HG02763 (cell line): ENCODE results near the gene FANCD2.
"Not testable (repeated sequence)": the region's sequence is repeated elsewhere in the genome, so short reads cannot be mapped to it uniquely, and the experiment has no call there.

Experiments
- ATAC-seq: cut with Tn5 transposase; IDR thresholded peaks from one replicate; pipeline ENCODE4 v1.9.1; 2021; ENCODE audit warnings: mild to moderate bottlenecking, moderate library complexity; ENCODE audit not compliant: unreplicated experiment

The FANCD2 gene

DNA sequence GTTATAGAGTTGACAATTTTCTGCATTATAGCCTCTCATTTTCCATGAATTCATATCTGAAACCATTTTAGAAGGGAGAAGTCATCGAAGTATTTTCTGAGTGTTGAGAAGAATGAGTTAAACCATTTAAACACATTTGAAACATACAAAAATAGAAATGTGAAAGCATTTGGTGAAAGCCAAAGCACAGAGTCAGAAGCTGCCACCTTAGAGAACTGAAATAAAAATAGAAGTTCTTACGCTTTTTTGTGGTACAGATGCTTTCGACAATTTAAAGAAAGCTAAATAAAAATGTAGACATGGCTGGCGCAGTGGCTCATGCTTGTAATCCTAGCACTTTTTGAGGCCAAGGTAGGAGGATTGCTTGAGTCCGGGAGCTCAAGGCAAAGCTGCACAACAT is 72.8 kb downstream of the FANCD2 start:
- no peak for ATAC-seq

DNA sequence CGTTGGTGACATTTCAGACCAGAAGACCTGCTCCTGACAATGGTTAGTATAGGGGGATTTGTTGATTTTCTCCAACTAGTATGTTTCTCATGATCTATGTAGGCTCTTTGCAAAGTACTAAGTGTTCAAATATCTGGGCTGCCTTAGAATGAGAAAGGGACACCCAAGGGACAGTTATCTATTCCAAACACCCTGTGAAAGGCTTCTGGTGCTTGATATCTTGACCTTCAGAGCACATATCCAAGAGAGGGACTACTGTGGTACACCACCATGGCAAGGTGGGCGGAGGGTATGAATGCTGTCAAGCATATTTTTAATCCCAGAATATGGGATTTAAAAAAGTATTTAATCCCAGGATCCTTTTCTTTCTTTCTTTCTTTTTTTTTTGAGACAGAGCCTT is 80.7 kb downstream of the FANCD2 start:
- ATAC-seq = no peak

DNA sequence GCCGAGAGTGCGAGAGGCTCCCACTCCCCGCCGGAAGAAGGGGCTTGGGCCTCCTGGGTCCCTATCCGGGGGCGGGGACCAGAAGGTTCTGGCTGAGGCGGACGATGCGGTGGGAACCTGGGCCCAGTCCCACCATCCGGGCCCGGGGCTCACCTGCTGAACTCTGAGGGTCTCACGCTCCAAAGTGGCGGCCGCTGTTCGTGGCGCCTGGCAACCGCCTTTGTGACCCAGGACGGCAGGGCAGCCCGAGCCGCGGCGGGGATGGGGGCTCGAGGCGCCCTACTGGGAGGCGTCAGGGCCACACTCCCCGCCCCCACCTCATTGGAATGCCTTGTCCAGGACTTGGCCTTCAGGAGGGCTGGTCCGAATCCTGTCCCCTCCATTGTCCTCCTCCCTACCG is 81.9 kb downstream of the FANCD2 start, which contains the start of gene FANCD2OS:
TSS of gene FANCD2OS (minus strand) at position 165 of the 400 bp plus-strand sequence. CDS start 3,481 bp downstream, outside the sequence.
- ATAC-seq = no peak

DNA sequence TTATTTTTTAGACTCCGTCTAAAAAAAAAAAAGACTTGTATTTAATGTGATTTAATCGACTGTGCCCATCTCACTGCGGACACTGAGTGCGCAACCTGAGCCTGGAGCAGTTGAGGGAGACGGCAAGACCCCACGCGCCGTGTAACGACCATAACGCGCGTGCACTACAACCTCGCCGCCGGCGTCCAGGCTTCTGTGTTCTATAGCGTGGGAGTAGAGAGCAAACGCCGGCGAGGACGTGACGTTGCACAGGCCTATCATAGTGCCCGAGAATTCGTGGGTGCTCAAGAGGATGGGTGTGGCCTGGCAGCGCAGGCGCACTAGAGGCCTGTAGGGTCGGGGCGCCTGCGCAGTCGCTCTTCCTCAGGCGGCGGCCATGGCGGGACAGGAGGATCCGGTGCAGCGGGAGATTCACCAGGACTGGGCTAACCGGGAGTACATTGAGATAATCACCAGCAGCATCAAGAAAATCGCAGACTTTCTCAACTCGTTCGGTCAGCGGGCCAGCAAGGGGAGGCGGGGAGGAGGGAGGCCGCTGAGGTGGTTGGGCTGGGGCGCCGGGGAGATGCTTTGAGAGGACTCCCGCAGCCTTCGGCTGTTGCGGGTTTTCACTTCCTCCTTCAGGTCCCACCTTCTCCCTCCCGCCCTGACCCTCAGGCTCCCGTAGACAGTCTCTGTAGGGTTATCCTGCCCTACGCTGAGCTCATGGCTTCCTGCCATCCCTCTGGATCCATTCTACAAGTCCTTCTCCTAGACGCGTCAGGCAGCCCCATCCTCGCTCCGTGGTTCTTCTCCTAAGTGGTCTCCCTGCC is 89.3 kb downstream of the FANCD2 start, which contains the start of gene BRK1:
TSS of gene BRK1 (plus strand) at position 350 of the 812 bp plus-strand sequence. CDS start at position 377, 27 bp downstream.
- ATAC-seq = peak; percentile 96

DNA sequence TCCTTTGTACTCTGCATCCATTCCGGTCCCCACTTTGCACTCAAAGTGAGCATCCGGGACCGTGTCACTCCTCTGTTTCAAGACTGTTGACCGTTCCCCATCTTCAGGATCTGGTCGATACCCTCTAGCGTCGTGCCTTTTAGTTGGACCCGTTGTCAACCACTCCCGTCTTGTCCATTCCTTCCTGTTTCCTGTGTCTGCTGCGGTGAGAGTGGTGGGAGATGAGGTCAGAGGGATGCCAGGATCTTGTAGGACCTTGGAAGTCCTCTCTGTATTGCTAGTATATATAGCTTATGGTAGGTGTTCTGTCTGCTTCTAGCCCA is 89.9 kb downstream of the FANCD2 start:
- peak; percentile 7 for ATAC-seq

DNA sequence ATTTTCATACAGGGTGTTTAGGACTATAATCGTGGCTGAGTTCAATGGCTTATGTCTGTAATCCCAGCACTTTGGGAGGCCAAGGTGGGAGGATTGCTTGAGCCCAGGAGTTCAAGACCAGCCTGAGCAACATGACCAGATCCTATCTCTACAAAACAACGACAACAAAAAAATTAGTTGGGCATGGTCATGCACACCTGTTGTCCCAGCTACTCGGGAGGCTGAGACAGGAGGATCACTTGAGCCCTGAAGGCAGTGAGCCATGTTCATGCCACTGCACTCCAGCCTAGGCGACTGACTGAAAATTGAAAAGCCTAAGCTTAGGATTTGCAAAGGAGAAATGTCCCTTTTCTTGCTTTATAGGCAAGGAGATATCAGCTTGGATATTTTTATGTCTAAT is 90.7 kb downstream of the FANCD2 start:
- no peak for ATAC-seq

DNA sequence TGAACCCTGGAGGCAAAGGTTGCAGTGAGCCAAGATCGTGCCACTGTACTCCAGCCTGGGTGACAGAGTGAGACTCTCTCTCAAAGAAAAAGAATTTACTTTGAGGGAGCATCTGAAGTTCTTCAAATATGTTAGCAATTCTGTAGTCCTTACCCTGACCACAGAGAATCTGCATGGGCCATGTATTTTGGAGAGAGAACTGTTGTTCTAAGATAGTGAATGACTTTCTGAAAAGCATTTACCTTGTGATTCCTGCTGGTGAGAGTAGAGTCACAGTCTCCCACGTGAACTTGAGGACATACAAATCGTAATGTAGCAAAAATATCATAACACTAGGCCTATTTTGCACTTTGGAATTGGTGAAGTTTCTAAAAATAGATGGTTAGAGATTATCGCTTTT is 93.1 kb downstream of the FANCD2 start:
- no peak for ATAC-seq

DNA sequence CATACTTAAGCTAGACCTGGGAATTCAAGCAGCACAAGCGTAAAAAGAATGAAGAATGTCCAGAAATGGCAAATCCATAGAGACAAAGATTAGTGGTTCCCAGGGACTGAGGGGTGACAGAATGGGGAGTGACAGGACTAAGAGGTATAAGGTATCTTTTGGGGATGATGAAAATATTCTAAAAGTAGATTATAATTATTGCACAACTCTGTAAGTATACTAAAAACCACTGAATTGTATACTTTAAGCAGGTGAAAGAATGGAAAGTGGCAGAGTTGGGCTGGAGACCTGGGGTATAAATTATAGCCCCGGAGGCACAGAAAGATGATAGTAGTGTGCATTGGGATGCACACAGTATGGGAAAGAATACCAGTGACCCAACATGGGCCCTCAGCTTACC is 94.8 kb downstream of the FANCD2 start:
- ATAC-seq = no peak

DNA sequence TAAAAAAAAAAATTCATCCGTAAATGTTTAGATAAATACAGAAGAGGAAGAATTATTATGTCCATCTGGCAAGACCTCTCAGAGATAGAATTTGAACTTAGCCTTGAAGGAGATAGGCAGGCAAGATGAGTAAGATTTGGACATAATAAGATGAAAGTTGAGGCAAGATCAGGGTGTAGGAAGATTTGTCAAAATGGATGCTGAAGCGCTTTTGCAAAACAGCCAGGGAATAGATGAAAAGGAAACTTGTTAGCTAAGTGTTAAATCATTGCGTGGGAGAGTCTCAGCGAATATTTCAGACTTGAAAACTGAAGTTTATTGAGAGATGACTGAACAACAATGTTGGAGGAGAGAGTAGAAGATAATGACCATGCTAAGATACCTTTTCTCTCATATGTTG is 96.5 kb downstream of the FANCD2 start:
- ATAC-seq = no peak

DNA sequence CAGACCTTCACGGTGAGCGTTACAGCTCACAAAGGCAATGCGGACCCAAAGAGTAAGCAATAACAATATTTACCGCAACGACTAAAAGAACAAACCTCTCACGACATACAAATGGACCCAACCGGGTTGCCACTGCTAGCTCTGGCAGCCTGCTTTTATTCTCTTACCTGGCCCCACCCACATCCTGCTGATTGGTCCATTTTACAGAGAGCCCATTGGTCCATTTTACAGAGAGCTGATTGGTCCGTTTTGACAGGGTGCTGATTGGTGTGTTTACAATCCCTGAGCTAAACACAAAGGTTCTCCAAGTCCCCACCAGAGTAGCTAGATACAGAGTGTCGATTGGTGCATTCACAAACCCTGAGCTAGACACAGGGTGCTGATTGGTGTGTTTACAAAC is 109.6 kb downstream of the FANCD2 start:
- ATAC-seq = not testable (repeated sequence)

DNA sequence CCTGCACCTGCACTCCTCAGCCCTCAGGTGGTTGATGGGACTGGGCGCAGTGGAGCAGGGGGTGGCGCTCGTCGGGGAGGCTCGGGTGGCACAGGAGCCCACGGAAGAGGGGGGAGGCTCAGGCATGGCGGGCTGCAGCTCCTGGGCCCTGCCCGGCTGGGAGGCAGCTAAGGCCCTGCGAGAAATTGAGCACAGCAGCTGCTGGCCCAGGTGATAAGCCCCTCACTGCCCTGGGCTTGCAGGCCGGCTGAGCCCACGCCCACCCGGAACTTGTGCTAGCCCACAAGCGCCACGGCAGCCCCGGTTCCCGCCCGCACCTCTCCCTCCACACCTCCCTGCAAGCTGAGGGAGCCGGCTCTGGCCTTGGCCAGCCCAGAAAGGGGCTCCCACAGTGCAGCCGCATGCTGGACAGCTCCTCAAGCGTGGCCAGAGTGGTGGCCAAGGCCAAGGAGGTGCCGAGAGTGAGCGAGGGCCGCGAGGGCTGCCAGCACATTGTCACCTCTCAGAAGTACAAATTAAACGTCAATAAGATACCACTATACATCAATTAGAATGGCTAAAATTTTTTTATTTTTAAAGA is 110.3 kb downstream of the FANCD2 start:
- ATAC-seq = no peak

DNA sequence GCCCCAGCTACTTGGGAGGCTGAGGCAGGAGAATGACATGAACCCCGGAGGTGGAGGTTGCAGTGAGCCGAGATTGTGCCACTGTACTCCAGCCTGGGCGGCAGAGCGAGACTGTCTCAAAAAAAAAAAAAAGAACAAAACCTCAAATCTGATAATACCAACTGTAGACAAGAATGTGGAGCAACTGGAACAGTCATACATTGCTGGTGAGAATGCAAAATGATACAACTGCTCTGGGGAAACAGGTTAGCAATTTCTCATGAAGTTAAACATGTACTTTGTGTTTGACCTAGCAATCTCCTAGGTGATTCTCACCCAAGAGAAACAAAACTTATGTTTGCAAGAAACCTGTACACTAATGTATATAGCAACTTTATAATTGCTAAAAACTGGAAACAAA is 110.9 kb downstream of the FANCD2 start:
- ATAC-seq = no peak

DNA sequence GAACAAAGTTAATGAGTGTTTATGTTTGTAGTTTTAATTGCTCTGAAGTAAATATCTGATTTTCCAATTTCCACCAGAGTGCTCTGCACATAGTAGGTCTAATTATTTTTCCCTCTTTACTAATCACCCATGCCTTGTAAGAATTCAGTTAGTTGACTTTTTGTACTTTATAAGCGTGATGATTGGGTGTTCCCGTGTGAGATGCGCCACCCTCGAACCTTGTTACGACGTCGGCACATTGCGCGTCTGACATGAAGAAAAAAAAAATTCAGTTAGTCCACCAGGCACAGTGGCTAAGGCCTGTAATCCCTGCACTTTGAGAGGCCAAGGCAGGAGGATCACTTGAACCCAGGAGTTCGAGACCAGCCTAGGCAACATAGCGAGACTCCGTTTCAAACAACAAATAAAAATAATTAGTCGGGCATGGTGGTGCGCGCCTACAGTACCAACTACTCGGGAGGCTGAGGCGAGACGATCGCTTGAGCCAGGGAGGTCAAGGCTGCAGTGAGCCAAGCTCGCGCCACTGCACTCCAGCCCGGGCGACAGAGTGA is 114.8 kb downstream of the FANCD2 start:
- no peak for ATAC-seq

DNA sequence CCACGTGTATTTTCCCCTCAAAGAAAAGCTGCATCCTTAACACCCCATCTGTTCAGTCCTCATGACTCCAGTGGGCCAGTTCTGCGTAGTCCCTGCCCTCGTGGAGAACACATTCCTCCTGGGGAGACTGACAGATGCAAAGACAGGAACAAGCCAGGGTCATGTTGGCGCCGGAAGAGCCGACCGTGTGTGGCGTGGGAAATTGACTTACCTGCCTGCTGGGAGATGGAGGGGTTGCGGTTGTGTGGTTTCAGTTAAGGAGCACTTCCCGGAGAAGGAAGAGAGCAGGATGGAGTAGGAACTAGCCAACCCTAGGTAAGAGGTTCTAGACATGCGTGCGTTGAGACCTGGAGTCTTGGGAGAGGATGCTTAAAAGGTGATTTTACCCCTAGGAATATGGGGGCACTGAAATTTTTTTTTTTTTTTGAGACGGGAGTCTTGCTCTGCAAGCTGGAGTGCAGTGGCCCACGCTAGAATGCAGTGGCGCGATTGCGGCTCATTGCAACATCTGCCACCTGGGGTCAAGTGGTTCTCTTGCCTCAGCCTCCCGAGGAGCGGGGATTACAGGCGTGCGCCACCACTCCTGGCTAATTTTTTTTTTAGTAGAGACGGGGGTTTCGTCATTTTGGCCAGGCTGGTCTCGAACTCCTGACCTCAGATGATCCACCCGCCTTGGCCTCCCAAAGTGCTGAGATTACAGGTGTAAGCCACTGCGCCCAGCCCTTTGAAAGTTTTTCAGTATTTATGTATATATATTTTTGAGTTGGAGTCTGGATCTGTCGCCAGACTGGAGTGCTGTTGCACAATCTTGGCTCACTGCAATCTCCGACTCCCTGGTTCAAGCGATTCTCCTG is 116.7 kb downstream of the FANCD2 start:
- ATAC-seq = no peak

DNA sequence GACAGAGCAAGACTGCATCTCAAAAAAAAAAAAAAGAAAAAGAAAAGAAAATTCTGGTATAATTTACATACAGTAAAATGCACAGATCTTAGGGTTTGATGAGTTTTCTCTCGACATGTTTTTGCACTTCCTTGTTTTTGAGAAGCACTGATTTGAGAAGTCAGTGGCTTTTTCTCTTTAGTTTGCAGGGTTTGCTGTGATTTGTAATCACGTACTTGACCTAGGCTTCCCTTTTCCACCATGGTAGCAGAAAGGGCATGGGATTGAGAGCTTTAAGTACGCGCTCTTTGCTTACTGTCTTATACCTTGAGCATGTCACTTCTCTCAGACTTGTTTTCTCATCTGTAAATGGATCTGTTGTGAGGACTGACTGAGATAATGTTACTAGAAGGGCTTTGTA is 119.4 kb downstream of the FANCD2 start:
- ATAC-seq = no peak

DNA sequence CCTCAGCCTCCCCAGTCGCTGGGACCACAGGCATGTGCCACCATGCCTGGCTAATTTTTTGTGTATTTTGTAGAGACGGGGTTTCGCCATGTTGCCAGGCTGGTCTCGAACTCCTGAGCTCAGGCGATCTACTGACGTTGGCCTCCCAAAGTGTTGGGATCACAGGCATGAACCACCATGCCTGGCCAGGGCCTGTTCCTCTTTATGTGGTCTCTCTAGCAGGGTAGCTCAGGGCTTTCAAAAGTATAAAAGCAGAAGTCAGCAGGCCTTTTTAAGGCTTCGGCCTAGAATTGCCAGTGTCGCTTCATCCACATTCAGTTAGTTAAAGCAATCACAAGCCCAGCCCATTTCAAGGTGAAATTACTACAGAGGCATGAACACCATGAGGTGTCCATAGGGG is 123.0 kb downstream of the FANCD2 start:
- ATAC-seq = no peak

DNA sequence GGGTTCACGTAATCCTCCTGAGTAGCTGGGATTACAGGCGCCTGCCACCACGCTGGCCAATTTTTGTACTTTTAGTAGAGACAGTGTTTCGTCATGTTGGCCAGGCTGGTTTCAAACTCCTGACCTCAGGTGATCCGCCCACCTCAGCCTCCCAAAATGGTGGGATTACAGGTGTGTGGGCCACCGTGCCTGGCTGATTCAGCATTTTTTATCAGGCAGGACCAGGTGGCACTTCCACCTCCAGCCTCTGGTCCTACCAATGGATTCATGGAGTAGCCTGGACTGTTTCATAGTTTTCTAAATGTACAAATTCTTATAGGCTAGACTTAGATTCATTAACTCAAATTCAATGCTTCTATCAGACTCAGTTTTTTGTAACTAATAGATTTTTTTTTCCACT is 124.8 kb downstream of the FANCD2 start:
- no peak for ATAC-seq
